Osteocyte (in vitro differentiated cells): ENCODE measurements around the gene TAF7L. TPM values are rescaled to one million over a fixed set of nuclear protein-coding genes. Genes with fewer than 3 reads are reported as not detected.

Source experiments
- total RNA-seq: library from RNA; stranded (reverse); gene quantifications from 2 replicates; pipeline ENCODE4 v1.2.1, GENCODE V29; 2021

Gene TAF7L
- total RNA-seq, 1 donor from 2014 or later = not detected

Other genes starting within 250 kb of the TAF7L start
- 11.0 and 12.5 TPM in 2 replicates for gene TRMT2B, start 239.2 kb downstream of the TAF7L start, total RNA-seq
- gene TMEM35A, start 212.5 kb downstream of the TAF7L start, total RNA-seq = 1.8 and 2.2 TPM in 2 replicates
- gene CENPI, start 193.1 kb downstream of the TAF7L start, total RNA-seq = 3.1 and 5.5 TPM in 2 replicates
- 0.05 TPM in 1 of 2 replicates, not detected in the other for gene DRP2, start 71.5 kb downstream of the TAF7L start, total RNA-seq
- gene TIMM8A, start 57.4 kb upstream of the TAF7L start, total RNA-seq = 10.3 and 14.6 TPM in 2 replicates
- not detected in 2 replicates for gene BTK, start 94.9 kb upstream of the TAF7L start, total RNA-seq
- 242 and 266 TPM in 2 replicates for gene RPL36A, start 99.7 kb upstream of the TAF7L start, total RNA-seq
- 26.4 and 28.1 TPM in 2 replicates for gene GLA, start 116.6 kb upstream of the TAF7L start, total RNA-seq
- 67.7 and 70.3 TPM in 2 replicates for gene HNRNPH2, start 116.9 kb upstream of the TAF7L start, total RNA-seq
- 16.8 and 17.5 TPM in 2 replicates for gene ARMCX4, start 194.1 kb upstream of the TAF7L start, total RNA-seq